Gastroesophageal sphincter (tissue), 3 donors: Measurements from ENCODE around the gene TMEM147.

ENCODE experiments used
- CTCF ChIP-seq, 4 experiments: fragments of 200-600 bp in 2 of 4; fragments of 450-650 bp in 2 of 4; sonication (generic) in 1 of 4; IDR thresholded peaks; one replicate each; pipeline ENCODE4 v1.5.1; 2017 to 2019; ENCODE audit warnings: antibody characterized with exemption in 4 of 4, mild to moderate bottlenecking in 2 of 4, moderate library complexity in 2 of 4
- EP300 ChIP-seq: sonication (generic); formaldehyde crosslinking; IDR thresholded peaks from one replicate; pipeline ENCODE4 v1.6.1; 2017; ENCODE audit warnings: antibody characterized with exemption, mild to moderate bottlenecking

DNA sequence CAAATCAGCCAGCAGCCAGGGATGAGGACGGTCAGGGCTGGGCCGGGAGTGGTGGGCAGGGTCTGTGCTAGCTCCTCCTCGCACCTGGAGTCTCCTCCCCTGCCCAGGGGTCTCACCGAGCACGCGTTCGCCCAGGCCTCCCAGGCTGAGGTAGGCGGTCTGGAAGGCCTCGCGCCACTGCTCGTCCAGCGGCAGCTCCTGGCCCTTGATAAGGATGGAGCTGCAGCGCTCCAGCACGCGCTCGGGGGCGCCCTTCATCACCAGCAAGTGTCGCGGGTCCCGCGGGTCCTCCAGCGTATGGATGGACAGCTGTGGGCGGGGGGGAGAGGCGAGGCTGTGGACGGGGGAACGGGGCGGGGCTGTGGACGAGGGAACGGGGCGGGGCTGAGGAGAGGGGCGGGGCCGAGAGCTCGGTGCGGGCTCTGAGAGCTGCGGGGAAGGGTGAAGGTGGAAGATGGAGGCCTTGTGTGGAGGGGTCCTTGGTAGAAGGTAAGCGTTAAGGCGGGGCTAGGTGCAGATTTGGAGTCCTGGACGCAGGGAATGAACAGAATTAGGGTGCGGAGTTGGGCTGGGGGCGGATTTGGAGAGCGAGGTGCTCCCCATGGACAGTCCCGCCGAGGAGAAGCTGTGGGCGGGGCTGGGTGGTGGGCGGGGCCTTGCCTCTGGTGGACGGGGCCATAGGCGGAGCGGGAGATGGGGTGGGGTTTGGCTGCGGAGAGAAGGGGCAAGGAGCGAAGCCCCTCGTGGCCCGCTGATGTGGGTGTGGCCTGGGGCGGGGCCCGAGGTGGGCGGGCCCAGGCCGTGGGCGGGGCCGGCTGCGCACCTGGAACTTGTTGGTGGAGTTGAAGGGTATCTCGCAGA, 12.3 kb downstream of the TMEM147 start:
- TF ChIP-seq CTCF (IDR thresholded peaks at IDR 0.05): no peak
- no peak for TF ChIP-seq EP300
